ENCODE measurements around the gene ETS1.

DNA sequence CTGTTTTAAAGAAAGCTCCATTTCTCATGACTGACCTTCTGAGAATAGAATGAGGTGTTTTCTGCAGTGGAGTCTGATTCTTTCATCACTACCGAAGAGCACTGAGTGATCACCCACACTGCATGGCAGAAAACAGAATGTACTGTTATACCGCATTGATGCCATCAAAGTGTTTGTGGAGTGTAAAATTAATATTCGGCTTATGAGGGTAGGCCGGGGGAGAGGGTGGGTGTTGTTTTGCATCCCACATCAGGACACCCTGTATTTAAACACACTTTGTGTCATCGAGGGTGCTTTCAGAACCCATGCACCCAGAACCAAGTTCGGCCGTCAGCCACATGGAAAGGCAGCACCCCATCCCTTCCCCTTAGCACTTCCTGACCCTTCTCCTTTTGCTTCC is 41.3 kb upstream of the ETS1 start:
- TF ChIP-seq, protein P1, sequence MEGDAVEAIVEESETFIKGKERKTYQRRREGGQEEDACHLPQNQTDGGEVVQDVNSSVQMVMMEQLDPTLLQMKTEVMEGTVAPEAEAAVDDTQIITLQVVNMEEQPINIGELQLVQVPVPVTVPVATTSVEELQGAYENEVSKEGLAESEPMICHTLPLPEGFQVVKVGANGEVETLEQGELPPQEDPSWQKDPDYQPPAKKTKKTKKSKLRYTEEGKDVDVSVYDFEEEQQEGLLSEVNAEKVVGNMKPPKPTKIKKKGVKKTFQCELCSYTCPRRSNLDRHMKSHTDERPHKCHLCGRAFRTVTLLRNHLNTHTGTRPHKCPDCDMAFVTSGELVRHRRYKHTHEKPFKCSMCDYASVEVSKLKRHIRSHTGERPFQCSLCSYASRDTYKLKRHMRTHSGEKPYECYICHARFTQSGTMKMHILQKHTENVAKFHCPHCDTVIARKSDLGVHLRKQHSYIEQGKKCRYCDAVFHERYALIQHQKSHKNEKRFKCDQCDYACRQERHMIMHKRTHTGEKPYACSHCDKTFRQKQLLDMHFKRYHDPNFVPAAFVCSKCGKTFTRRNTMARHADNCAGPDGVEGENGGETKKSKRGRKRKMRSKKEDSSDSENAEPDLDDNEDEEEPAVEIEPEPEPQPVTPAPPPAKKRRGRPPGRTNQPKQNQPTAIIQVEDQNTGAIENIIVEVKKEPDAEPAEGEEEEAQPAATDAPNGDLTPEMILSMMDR (IDR thresholded peaks at IDR 0.05; ENCODE audit: borderline replicate concordance, extremely low read depth, low read length, poor library complexity, severe bottlenecking) = no peak
- no peak for TF ChIP-seq EZH2 (IDR thresholded peaks at IDR 0.05; ENCODE audit: borderline replicate concordance, low read depth, low read length, severe bottlenecking)

All from DND-41 (cell line).